ENCODE results near the gene PARS2.

Gene PARS2

GRCh38 chr1:54743416-54744226 lies 20.7 kb downstream of the PARS2 start:
- no peak for FAIRE-seq
- no peak for DNase-seq (ENCODE audit: extremely low spot score, insufficient read length, low read depth)

- no peak for FAIRE-seq
Measured at GRCh38 chr1:54742282-54742681, 22.0 kb downstream of the PARS2 start.

GRCh38 chr1:54741531-54741930 lies 22.8 kb downstream of the PARS2 start:
- FAIRE-seq (no peak), DNase-seq (ENCODE audit: extremely low spot score, insufficient read length, low read depth) (no peak)

More at GRCh38 chr1:54742282-54742681, 22.0 kb downstream of the PARS2 start:
- no peak for DNase-seq (ENCODE audit: extremely low spot score, insufficient read length, low read depth)

GRCh38 chr1:54738244-54738643 lies 26.1 kb downstream of the PARS2 start:
- DNase-seq (ENCODE audit: extremely low spot score, insufficient read length, low read depth) (no peak), FAIRE-seq (no peak)

GRCh38 chr1:54736685-54737084 lies 27.6 kb downstream of the PARS2 start:
- DNase-seq (ENCODE audit: extremely low spot score, insufficient read length, low read depth) (no peak), FAIRE-seq (no peak)

- no peak for DNase-seq (ENCODE audit: extremely low spot score, insufficient read length, low read depth)
- FAIRE-seq: no peak
Measured at GRCh38 chr1:54728027-54728426, 36.3 kb downstream of the PARS2 start.

GRCh38 chr1:54724771-54725170 lies 39.6 kb downstream of the PARS2 start:
- no peak for DNase-seq (ENCODE audit: extremely low spot score, insufficient read length, low read depth)
- no peak for FAIRE-seq

- DNase-seq (ENCODE audit: extremely low spot score, insufficient read length, low read depth) (no peak), FAIRE-seq (no peak)
Measured at GRCh38 chr1:54723985-54724384, 40.3 kb downstream of the PARS2 start.

- FAIRE-seq (no peak), DNase-seq (ENCODE audit: extremely low spot score, insufficient read length, low read depth) (no peak)
Measured at GRCh38 chr1:54721719-54722118, 42.6 kb downstream of the PARS2 start.

- FAIRE-seq (no peak), DNase-seq (ENCODE audit: extremely low spot score, insufficient read length, low read depth) (no peak)
Measured at GRCh38 chr1:54716299-54717047, 47.9 kb downstream of the PARS2 start.

GRCh38 chr1:54715493-54716298 lies 48.6 kb downstream of the PARS2 start, which contains the start of gene TTC4:
TSS of gene TTC4 (plus strand) at chr1:54715861. CDS start at chr1:54715909, 48 bp downstream.
- FAIRE-seq (peak; percentile 73), DNase-seq (ENCODE audit: extremely low spot score, insufficient read length, low read depth) (peak; percentile 93)

- DNase-seq (ENCODE audit: extremely low spot score, insufficient read length, low read depth) (no peak), FAIRE-seq (no peak)
Measured at GRCh38 chr1:54714881-54715492, 49.3 kb downstream of the PARS2 start.

- FAIRE-seq (no peak), DNase-seq (ENCODE audit: extremely low spot score, insufficient read length, low read depth) (no peak)
Measured at GRCh38 chr1:54711536-54711935, 52.8 kb downstream of the PARS2 start.

- FAIRE-seq: no peak
- DNase-seq (ENCODE audit: extremely low spot score, insufficient read length, low read depth): no peak
Measured at GRCh38 chr1:54710841-54711240, 53.5 kb downstream of the PARS2 start.

GRCh38 chr1:54710434-54710833 lies 53.9 kb downstream of the PARS2 start:
- no peak for FAIRE-seq
- DNase-seq (ENCODE audit: extremely low spot score, insufficient read length, low read depth): no peak

- no peak for DNase-seq (ENCODE audit: extremely low spot score, insufficient read length, low read depth)
- FAIRE-seq: no peak
Measured at GRCh38 chr1:54709547-54710292, 54.6 kb downstream of the PARS2 start.

- FAIRE-seq: no peak
- DNase-seq (ENCODE audit: extremely low spot score, insufficient read length, low read depth): no peak
Measured at GRCh38 chr1:54708385-54708784, 55.9 kb downstream of the PARS2 start.

All from GM18507 (cell line).